Keratinocyte (primary cell): ENCODE results near the gene AGER.

Experiments
- CTCF ChIP-seq, 3 experiments: IDR thresholded peaks in 1 of 3; conservative IDR thresholded peaks in 1 of 3; optimal IDR thresholded peaks in 1 of 3; 2 replicates in 2 of 3; 3 replicates in 1 of 3; pipeline versions ENCODE3 to v1.5.1; 2011; ENCODE audit warnings: low read length in 3 of 3, mild to moderate bottlenecking in 3 of 3, moderate library complexity in 2 of 3, control low read depth in 1 of 3, inconsistent platforms in 1 of 3; ENCODE audit not compliant: insufficient read depth in 2 of 3; ENCODE audit errors: extremely low read depth in 1 of 3
- EZH2 ChIP-seq: IDR thresholded peaks from one replicate; pipeline ENCODE4 v1.6.1; 2012; ENCODE audit warnings: inconsistent platforms, mild to moderate bottlenecking, low read length, moderate library complexity

GRCh38 chr6:32196682-32197616, 12.9 kb upstream of the AGER start:
- TF ChIP-seq CTCF (optimal IDR thresholded peaks at IDR 0.05 in 1 of 3, IDR thresholded peaks at IDR 0.05 in 1 of 3, conservative IDR thresholded peaks at IDR 0.05 in 1 of 3; ENCODE audit: extremely low read depth in 1 of 3, insufficient read depth in 2 of 3, low read length in 3 of 3) (no peak), EZH2 (no peak)
